OCI-LY7 (cell line): ENCODE data around the gene POLDIP3. TPM values are rescaled to one million over a fixed set of nuclear protein-coding genes. Genes with fewer than 3 reads are reported as not detected.

Experiments
- BruUV-seq: library from RNA; stranded (reverse); fragments of 400-500 nt; replicated peaks from 2 replicates; lab custom pipeline; 2021; lab: Mats Ljungman, UMichigan
- CTCF ChIA-PET: fragments of 300-600 bp; sonication (Branson Sonifier 250); formaldehyde crosslinking; loops from one replicate; lab custom pipeline; 2022; ENCODE audit warnings: antibody characterized with exemption; ENCODE audit not compliant: unreplicated experiment; lab: Charles Lee
- POLR2A ChIA-PET: fragments of 300-600 bp; sonication (Branson Sonifier 250); formaldehyde crosslinking; loops from one replicate; lab custom pipeline; 2022; ENCODE audit warnings: antibody characterized with exemption; lab: Charles Lee
- DNase-seq: peaks from one replicate; pipeline ENCODE4 v3.0.0-alpha.2; 2015; ENCODE audit warnings: low spot score
- H2AFZ ChIP-seq: fragments of 200-600 bp; sonication (generic), shearing (Covaris generic); 2 replicates; pipeline ENCODE4 v1.6.1; 2014; ENCODE audit warnings: mild to moderate bottlenecking, antibody characterized with exemption, low read length, moderate library complexity
- H3K27ac ChIP-seq: fragments of 200-600 bp; sonication (generic); 2 replicates; pipeline ENCODE4 v1.5.1; 2014; ENCODE audit warnings: mixed run types, low read depth, mild to moderate bottlenecking, moderate library complexity, low read length, inconsistent platforms; ENCODE audit not compliant: poor library complexity, severe bottlenecking
- H3K36me3 ChIP-seq: fragments of 200-600 bp; sonication (generic); 2 replicates; pipeline ENCODE4 v1.6.1; 2014; ENCODE audit warnings: mild to moderate bottlenecking, antibody characterized with exemption, low read length, moderate library complexity, mixed read lengths; ENCODE audit not compliant: insufficient read depth
- H3K4me1 ChIP-seq: fragments of 200-600 bp; sonication (generic); 2 replicates; pipeline ENCODE4 v1.5.1; 2014; ENCODE audit warnings: mild to moderate bottlenecking, low read length; ENCODE audit not compliant: insufficient read depth, poor library complexity, severe bottlenecking
- H3K4me2 ChIP-seq: fragments of 200-600 bp; sonication (generic); 2 replicates; pipeline ENCODE4 v1.6.1; 2014; ENCODE audit warnings: mild to moderate bottlenecking, low read length
- H3K4me3 ChIP-seq: fragments of 200-600 bp; sonication (generic); 2 replicates; pipeline ENCODE4 v1.5.1; 2014; ENCODE audit warnings: mild to moderate bottlenecking, low read depth, low read length; ENCODE audit not compliant: poor library complexity, severe bottlenecking
- H3K79me2 ChIP-seq: fragments of 200-600 bp; sonication (generic); 2 replicates; pipeline ENCODE4 v1.6.1; 2016; ENCODE audit warnings: low read depth, mild to moderate bottlenecking, low read length, moderate library complexity, mixed read lengths; ENCODE audit not compliant: insufficient read depth
- H3K9me2 ChIP-seq: fragments of 200-600 bp; sonication (generic); 2 replicates; pipeline ENCODE4 v1.6.1; 2016; ENCODE audit warnings: mild to moderate bottlenecking, low read length, mixed read lengths; ENCODE audit not compliant: insufficient read depth
- H3K9me3 ChIP-seq: fragments of 200-600 bp; sonication (generic); 2 replicates; pipeline ENCODE4 v1.6.1; 2014; ENCODE audit warnings: mild to moderate bottlenecking, mixed run types, low read length, mixed read lengths
- H4K20me1 ChIP-seq: fragments of 200-600 bp; sonication (generic); 2 replicates; pipeline ENCODE4 v1.6.1; 2014; ENCODE audit warnings: mild to moderate bottlenecking, antibody characterized with exemption, low read length, moderate library complexity, mixed read lengths; ENCODE audit not compliant: insufficient read depth
- EZH2phosphoT487 ChIP-seq: fragments of 200-600 bp; sonication (generic); IDR thresholded peaks from 2 replicates; pipeline ENCODE4 v1.6.1; 2018; ENCODE audit warnings: low read depth, borderline replicate concordance, mild to moderate bottlenecking, mixed run types, antibody characterized with exemption, low read length, moderate library complexity, mixed read lengths
- intact Hi-C: fragments of 100-400 bp; cut with micrococcal nuclease; formaldehyde crosslinking; loops from one replicate; pipeline ENCODE4 v1.10.0; 2022; ENCODE audit not compliant: unreplicated experiment
- total RNA-seq, 2 experiments: library from RNA; depleted of rRNA in 1 of 2; stranded (reverse); fragments of >200 nt in 1 of 2; shearing (Covaris generic) in 1 of 2; gene quantifications; 2 replicates each; pipeline ENCODE4 v1.2.3, GENCODE V29; 2014 to 2022
- TF ChIP-seq, protein P1 (sequence below): fragments of 200-600 bp; sonication (generic); conservative IDR thresholded peaks from 2 replicates; pipeline ENCODE4 v1.5.1; 2014; ENCODE audit warnings: mild to moderate bottlenecking, antibody characterized with exemption, low read length, moderate library complexity, mixed read lengths

Gene POLDIP3
- total RNA-seq, 2 experiments from 2014 or later = 70.7 to 73.5 TPM

DNA sequence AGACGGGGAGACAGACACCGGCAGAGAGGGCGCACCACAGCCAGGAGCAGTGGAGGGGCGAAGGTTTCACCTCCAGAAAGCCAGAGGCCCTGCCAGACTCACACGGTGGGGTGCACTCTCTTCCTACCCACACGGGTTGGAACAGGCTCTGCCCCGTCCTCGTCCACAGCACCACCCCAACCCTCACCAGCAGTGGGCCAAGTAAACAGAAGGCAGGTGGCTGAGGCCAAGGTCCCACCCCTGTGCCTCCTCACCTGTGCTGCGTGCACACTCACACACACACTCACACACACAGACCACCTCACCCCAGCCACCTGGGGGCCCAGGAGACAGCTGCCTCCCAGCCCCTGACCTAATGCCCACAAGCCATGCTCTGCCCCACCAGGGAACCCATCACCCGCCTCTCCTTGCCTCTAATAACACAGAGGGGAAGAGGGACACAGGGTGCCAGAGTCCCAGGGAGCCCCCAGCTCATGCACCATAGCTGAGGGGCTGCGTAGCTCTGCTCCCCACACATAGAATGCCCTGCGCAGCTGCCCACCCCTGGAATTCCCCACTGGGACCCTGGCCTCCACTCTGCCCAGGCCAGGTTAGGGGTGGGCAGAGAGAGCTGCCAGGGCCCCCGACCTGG is 31.4 kb upstream of the POLDIP3 start:
- no peak overlapping the region for H3K27ac ChIP-seq
- no peak overlapping the region for H2AFZ ChIP-seq
- peaks cover 6% of the 10 kb centered on the region; the same call in 1 of the 2 replicates for H4K20me1 ChIP-seq
- BruUV-seq = no TSS peak
- no peak for TF ChIP-seq EZH2phosphoT487
- TF ChIP-seq, protein P1, sequence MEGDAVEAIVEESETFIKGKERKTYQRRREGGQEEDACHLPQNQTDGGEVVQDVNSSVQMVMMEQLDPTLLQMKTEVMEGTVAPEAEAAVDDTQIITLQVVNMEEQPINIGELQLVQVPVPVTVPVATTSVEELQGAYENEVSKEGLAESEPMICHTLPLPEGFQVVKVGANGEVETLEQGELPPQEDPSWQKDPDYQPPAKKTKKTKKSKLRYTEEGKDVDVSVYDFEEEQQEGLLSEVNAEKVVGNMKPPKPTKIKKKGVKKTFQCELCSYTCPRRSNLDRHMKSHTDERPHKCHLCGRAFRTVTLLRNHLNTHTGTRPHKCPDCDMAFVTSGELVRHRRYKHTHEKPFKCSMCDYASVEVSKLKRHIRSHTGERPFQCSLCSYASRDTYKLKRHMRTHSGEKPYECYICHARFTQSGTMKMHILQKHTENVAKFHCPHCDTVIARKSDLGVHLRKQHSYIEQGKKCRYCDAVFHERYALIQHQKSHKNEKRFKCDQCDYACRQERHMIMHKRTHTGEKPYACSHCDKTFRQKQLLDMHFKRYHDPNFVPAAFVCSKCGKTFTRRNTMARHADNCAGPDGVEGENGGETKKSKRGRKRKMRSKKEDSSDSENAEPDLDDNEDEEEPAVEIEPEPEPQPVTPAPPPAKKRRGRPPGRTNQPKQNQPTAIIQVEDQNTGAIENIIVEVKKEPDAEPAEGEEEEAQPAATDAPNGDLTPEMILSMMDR = no peak
- H3K79me2 ChIP-seq = peaks cover 30% of the 10 kb centered on the region; the same call in 1 of the 2 replicates
- no peaks in the 10 kb centered on the region for H3K9me2 ChIP-seq
- intact Hi-C loops = no loop called here
- no peak for DNase-seq
- POLR2A ChIA-PET = no interaction called here
- peaks cover 33% of the 10 kb centered on the region for H3K4me1 ChIP-seq
- H3K4me2 ChIP-seq = peak overlapping the region; percentile 37; the same call in 1 of the 2 replicates
- CTCF ChIA-PET = no interaction called here
- no peak overlapping the region for H3K4me3 ChIP-seq
- no peaks in the 10 kb centered on the region for H3K9me3 ChIP-seq
- no peaks in the 10 kb centered on the region for H3K36me3 ChIP-seq

DNA sequence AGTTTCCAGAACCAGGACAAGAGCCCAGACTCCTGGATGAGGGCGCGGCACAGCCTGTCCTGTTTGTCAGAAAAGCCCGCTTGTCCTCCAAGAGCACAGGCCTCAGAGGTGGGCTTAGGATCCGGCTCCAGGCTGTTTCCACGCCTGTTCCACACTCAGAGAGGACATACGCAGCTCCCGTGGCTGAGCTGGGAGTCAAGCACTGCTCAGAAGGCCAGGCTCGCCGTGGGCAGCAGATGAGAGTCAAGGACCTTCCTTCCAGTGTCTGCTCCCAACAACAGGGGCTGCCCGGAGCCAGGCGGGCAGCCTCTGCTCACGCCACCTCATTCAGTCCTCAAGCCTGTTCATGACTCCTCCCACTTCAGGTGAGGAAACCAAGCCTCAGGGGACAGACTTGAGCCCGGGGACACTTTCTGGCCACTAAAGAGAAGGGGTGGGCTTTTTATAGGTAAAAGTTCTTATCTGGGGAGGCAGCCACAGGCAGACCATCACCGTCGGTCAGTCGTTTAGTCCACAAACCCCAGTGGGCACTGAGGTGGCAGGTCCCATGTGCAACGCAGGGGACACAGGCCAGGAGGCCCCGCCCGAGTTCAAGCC is 30.8 kb upstream of the POLDIP3 start:
- peaks cover 33% of the 10 kb centered on the region for H3K4me1 ChIP-seq
- no peak for TF ChIP-seq EZH2phosphoT487
- TF ChIP-seq, protein P1 = no peak
- no peak overlapping the region for H3K4me3 ChIP-seq
- intact Hi-C loops = no loop called here
- peaks cover 30% of the 10 kb centered on the region; the same call in 1 of the 2 replicates for H3K79me2 ChIP-seq
- peaks cover 6% of the 10 kb centered on the region; the same call in 1 of the 2 replicates for H4K20me1 ChIP-seq
- H3K36me3 ChIP-seq = no peaks in the 10 kb centered on the region
- ChIA-PET POLR2A (no interaction called here), CTCF (no interaction called here)
- DNase-seq = no peak
- peak overlapping the region; percentile 37; the same call in 1 of the 2 replicates for H3K4me2 ChIP-seq
- H2AFZ ChIP-seq = no peak overlapping the region
- H3K9me3 ChIP-seq = no peaks in the 10 kb centered on the region
- no TSS peak for BruUV-seq
- no peaks in the 10 kb centered on the region for H3K9me2 ChIP-seq
- no peak overlapping the region for H3K27ac ChIP-seq
